Measurements from ENCODE around the gene FARP1.

FARP1 gene

GRCh38 chr13:98423417-98423816 is 280.5 kb downstream of the FARP1 start:
- no peak for DNase-seq (ENCODE audit: low spot score)
- TF ChIP-seq CTCF (IDR thresholded peaks at IDR 0.05; ENCODE audit: borderline replicate concordance, control extremely low read depth, extremely low read depth, insufficient read depth, missing control alignments): no peak
- in situ Hi-C loops (cut with MboI; ENCODE audit: low sequenced_read_pairs, unreplicated experiment): no loop called here

GRCh38 chr13:98427331-98427995 is 284.6 kb downstream of the FARP1 start:
- no peak for DNase-seq (ENCODE audit: low spot score)
- no peak for TF ChIP-seq CTCF (IDR thresholded peaks at IDR 0.05; ENCODE audit: borderline replicate concordance, control extremely low read depth, extremely low read depth, insufficient read depth, missing control alignments)
- in situ Hi-C loops (cut with MboI; ENCODE audit: low sequenced_read_pairs, unreplicated experiment): no loop called here

- no peak for TF ChIP-seq CTCF (IDR thresholded peaks at IDR 0.05; ENCODE audit: borderline replicate concordance, control extremely low read depth, extremely low read depth, insufficient read depth, missing control alignments)
- no peak for DNase-seq (ENCODE audit: low spot score)
- in situ Hi-C loops (cut with MboI; ENCODE audit: low sequenced_read_pairs, unreplicated experiment): no loop called here
Measured at GRCh38 chr13:98428256-98428966, 285.5 kb downstream of the FARP1 start.

- DNase-seq (ENCODE audit: low spot score): no peak
- no peak for TF ChIP-seq CTCF (IDR thresholded peaks at IDR 0.05; ENCODE audit: borderline replicate concordance, control extremely low read depth, extremely low read depth, insufficient read depth, missing control alignments)
- in situ Hi-C loops (cut with MboI; ENCODE audit: low sequenced_read_pairs, unreplicated experiment): no loop called here
Measured at GRCh38 chr13:98429081-98429480, 286.2 kb downstream of the FARP1 start.

- in situ Hi-C loops (cut with MboI; ENCODE audit: low sequenced_read_pairs, unreplicated experiment): no loop called here
Measured at GRCh38 chr13:98429531-98429930, 286.6 kb downstream of the FARP1 start.

More at GRCh38 chr13:98429531-98429930, 286.6 kb downstream of the FARP1 start:
- TF ChIP-seq CTCF (IDR thresholded peaks at IDR 0.05; ENCODE audit: borderline replicate concordance, control extremely low read depth, extremely low read depth, insufficient read depth, missing control alignments): no peak
- no peak for DNase-seq (ENCODE audit: low spot score)
